WTC11 (cell line): ENCODE measurements around the gene GPR157. TPM values are rescaled to one million over a fixed set of nuclear protein-coding genes. Genes with fewer than 3 reads are reported as not detected.

Experiments
- ATAC-seq: fragments of 200-7000 bp; cut with Tn5 transposase; 2 replicates; pipeline ENCODE4 v1.10.0; 2021; ENCODE audit warnings: mild to moderate bottlenecking, moderate library complexity
- CTCF ChIA-PET: fragments of 300-600 bp; sonication (Branson Sonifier 250); formaldehyde crosslinking; loops from one replicate; lab custom pipeline; 2021; ENCODE audit warnings: antibody characterized with exemption; lab: Charles Lee
- POLR2A ChIA-PET: fragments of 350-600 bp; sonication (Branson Sonifier 250); formaldehyde crosslinking; loops from one replicate; lab custom pipeline; 2021; ENCODE audit warnings: antibody characterized with exemption; lab: Charles Lee
- DNase-seq: peaks from one replicate; pipeline ENCODE4 v3.0.0; 2021; ENCODE audit warnings: low spot score
- H3K27ac Mint-ChIP-seq: 2 replicates; pipeline ENCODE4 v1.8.0; 2021; ENCODE audit warnings: mixed read lengths
- H3K27me3 Mint-ChIP-seq: 2 replicates; pipeline ENCODE4 v1.8.0; 2021; ENCODE audit warnings: low read depth, mild to moderate bottlenecking, moderate library complexity, mixed read lengths
- H3K36me3 Mint-ChIP-seq: 2 replicates; pipeline ENCODE4 v1.8.0; 2021; ENCODE audit warnings: mixed read lengths
- H3K4me1 Mint-ChIP-seq: 2 replicates; pipeline ENCODE4 v1.8.0; 2022; ENCODE audit warnings: mixed read lengths
- H3K4me3 Mint-ChIP-seq: 2 replicates; pipeline ENCODE4 v1.8.0; 2021; ENCODE audit warnings: mild to moderate bottlenecking, moderate library complexity, mixed read lengths
- H3K9me3 Mint-ChIP-seq: 2 replicates; pipeline ENCODE4 v1.8.0; 2021; ENCODE audit warnings: mixed read lengths
- AFF4 ChIP-seq: sonication (generic); formaldehyde crosslinking; IDR thresholded peaks from 2 replicates; pipeline ENCODE4 v1.8.1; 2023; ENCODE audit warnings: mild to moderate bottlenecking, missing genetic modification reagents, borderline replicate concordance
- EMX1 ChIP-seq: fragments of 250-450 bp; sonication (Bioruptor Pico); IDR thresholded peaks from 2 replicates; pipeline ENCODE4 v1.8.0; 2021; ENCODE audit warnings: mild to moderate bottlenecking
- GABPB1 ChIP-seq: sonication (generic); formaldehyde crosslinking; IDR thresholded peaks from 2 replicates; pipeline ENCODE4 v1.8.1; 2023; ENCODE audit warnings: mild to moderate bottlenecking, missing genetic modification reagents
- JUN ChIP-seq: sonication (generic); formaldehyde crosslinking; IDR thresholded peaks from 2 replicates; pipeline ENCODE4 v1.8.0; 2023; ENCODE audit warnings: mild to moderate bottlenecking, missing genetic modification reagents
- KAT7 ChIP-seq: sonication (generic); formaldehyde crosslinking; IDR thresholded peaks from 2 replicates; pipeline ENCODE4 v1.8.1; 2023; ENCODE audit warnings: missing genetic modification reagents, mild to moderate bottlenecking, borderline replicate concordance
- MXD4 ChIP-seq: fragments of 250-450 bp; sonication (Bioruptor Pico); IDR thresholded peaks from 2 replicates; pipeline ENCODE4 v1.8.0; 2021; ENCODE audit warnings: mild to moderate bottlenecking, moderate library complexity, borderline replicate concordance
- NFYB ChIP-seq: sonication (generic); formaldehyde crosslinking; conservative IDR thresholded peaks from 2 replicates; pipeline ENCODE4 v1.8.0; 2022; ENCODE audit warnings: low read depth, missing genetic modification reagents
- PRRX2 ChIP-seq: fragments of 250-450 bp; sonication (Bioruptor Pico); IDR thresholded peaks from 2 replicates; pipeline ENCODE4 v1.8.0; 2021; ENCODE audit warnings: mild to moderate bottlenecking
- RELA ChIP-seq: sonication (generic); formaldehyde crosslinking; IDR thresholded peaks from 2 replicates; pipeline ENCODE4 v1.8.1; 2022; ENCODE audit warnings: missing genetic modification reagents, mild to moderate bottlenecking, borderline replicate concordance
- ZNF317 ChIP-seq: sonication (generic); formaldehyde crosslinking; IDR thresholded peaks from 2 replicates; pipeline ENCODE4 v1.8.1; 2023; ENCODE audit warnings: low read depth, mild to moderate bottlenecking, moderate library complexity, missing genetic modification reagents, borderline replicate concordance
- ZNF416 ChIP-seq: fragments of 250-450 bp; sonication (Bioruptor Pico); IDR thresholded peaks from 2 replicates; pipeline ENCODE4 v1.9.0; 2021; ENCODE audit warnings: mild to moderate bottlenecking, inconsistent platforms
- ZNF425 ChIP-seq: fragments of 250-450 bp; sonication (Bioruptor Pico); conservative IDR thresholded peaks from 2 replicates; pipeline ENCODE4 v1.9.0; 2021; ENCODE audit warnings: mild to moderate bottlenecking
- ZNF671 ChIP-seq: fragments of 250-450 bp; sonication (Bioruptor Pico); IDR thresholded peaks from 2 replicates; pipeline ENCODE4 v1.8.0; 2021; ENCODE audit warnings: mild to moderate bottlenecking
- total RNA-seq: library from RNA; stranded (reverse); gene quantifications from 3 replicates; pipeline ENCODE4 v1.2.3, GENCODE V29; 2021
- TF ChIP-seq, protein P1 (sequence below): sonication (generic); formaldehyde crosslinking; IDR thresholded peaks from 2 replicates; pipeline ENCODE4 v1.8.1; 2023; ENCODE audit warnings: mild to moderate bottlenecking, missing genetic modification reagents
- TF ChIP-seq, protein P2 (sequence below): sonication (generic); formaldehyde crosslinking; IDR thresholded peaks from 2 replicates; pipeline ENCODE4 v1.8.1; 2023; ENCODE audit warnings: mild to moderate bottlenecking, missing genetic modification reagents
- TF ChIP-seq, protein P3 (sequence below): sonication (generic); formaldehyde crosslinking; IDR thresholded peaks from 2 replicates; pipeline ENCODE4 v1.8.0; 2023; ENCODE audit warnings: missing genetic modification reagents

The GPR157 gene
- total RNA-seq, 1 experiment from 2014 or later = 6.0 TPM

- TF ChIP-seq ZNF416 (CRISPR knock-in tag) (no peak), GABPB1 (CRISPR knock-in tag) (no peak), MXD4 (CRISPR knock-in tag) (no peak), KAT7 (CRISPR knock-in tag) (no peak), EMX1 (CRISPR knock-in tag) (no peak)
- Mint-ChIP-seq H3K4me3 (no peak overlapping the region), H3K4me1 (peaks cover 20% of the 10 kb centered on the region), H3K9me3 (peaks cover 24% of the 10 kb centered on the region), H3K27ac (no peak overlapping the region), H3K27me3 (peaks cover 5% of the 10 kb centered on the region), H3K36me3 (peaks cover 17% of the 10 kb centered on the region)
- ATAC-seq = no peak
- ChIA-PET POLR2A (no interaction called here), CTCF (no interaction called here)
- DNase-seq = no peak
Measured at GRCh38 chr1:9084906-9085305, 44.0 kb downstream of the GPR157 start.

DNA sequence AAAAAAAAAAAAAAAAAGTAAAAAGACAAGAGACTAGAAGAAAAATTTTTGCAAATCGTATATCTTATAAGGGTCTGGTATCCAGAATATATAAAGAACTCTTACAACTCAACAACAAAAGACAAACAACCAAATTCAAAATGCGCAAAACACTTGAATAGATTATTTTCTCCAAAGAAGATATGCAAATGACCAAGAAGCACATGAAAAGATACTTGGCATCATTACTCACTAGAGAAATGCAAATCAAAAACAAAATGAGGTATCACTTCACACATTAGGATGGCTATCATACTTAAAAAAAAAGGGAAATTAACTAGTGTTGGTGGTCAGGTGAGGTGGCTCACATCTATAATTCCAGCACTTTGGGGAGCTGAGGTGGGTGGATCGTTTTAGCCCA is 47.4 kb downstream of the GPR157 start:
- H3K4me3 Mint-ChIP-seq = no peak overlapping the region
- H3K9me3 Mint-ChIP-seq = no peaks in the 10 kb centered on the region
- TF ChIP-seq, protein P1, sequence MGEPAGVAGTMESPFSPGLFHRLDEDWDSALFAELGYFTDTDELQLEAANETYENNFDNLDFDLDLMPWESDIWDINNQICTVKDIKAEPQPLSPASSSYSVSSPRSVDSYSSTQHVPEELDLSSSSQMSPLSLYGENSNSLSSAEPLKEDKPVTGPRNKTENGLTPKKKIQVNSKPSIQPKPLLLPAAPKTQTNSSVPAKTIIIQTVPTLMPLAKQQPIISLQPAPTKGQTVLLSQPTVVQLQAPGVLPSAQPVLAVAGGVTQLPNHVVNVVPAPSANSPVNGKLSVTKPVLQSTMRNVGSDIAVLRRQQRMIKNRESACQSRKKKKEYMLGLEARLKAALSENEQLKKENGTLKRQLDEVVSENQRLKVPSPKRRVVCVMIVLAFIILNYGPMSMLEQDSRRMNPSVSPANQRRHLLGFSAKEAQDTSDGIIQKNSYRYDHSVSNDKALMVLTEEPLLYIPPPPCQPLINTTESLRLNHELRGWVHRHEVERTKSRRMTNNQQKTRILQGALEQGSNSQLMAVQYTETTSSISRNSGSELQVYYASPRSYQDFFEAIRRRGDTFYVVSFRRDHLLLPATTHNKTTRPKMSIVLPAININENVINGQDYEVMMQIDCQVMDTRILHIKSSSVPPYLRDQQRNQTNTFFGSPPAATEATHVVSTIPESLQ (CRISPR knock-in tag) = no peak
- TF ChIP-seq ZNF317 (CRISPR knock-in tag) (no peak), AFF4 (no peak), JUN (CRISPR knock-in tag) (no peak), RELA (CRISPR knock-in tag) (no peak), ZNF671 (no peak), NFYB (CRISPR knock-in tag) (no peak), ZNF416 (CRISPR knock-in tag) (no peak), ZNF425 (CRISPR knock-in tag) (no peak), PRRX2 (CRISPR knock-in tag) (no peak)
- TF ChIP-seq, protein P2, sequence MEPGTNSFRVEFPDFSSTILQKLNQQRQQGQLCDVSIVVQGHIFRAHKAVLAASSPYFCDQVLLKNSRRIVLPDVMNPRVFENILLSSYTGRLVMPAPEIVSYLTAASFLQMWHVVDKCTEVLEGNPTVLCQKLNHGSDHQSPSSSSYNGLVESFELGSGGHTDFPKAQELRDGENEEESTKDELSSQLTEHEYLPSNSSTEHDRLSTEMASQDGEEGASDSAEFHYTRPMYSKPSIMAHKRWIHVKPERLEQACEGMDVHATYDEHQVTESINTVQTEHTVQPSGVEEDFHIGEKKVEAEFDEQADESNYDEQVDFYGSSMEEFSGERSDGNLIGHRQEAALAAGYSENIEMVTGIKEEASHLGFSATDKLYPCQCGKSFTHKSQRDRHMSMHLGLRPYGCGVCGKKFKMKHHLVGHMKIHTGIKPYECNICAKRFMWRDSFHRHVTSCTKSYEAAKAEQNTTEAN (CRISPR knock-in tag) = no peak
- TF ChIP-seq, protein P3, sequence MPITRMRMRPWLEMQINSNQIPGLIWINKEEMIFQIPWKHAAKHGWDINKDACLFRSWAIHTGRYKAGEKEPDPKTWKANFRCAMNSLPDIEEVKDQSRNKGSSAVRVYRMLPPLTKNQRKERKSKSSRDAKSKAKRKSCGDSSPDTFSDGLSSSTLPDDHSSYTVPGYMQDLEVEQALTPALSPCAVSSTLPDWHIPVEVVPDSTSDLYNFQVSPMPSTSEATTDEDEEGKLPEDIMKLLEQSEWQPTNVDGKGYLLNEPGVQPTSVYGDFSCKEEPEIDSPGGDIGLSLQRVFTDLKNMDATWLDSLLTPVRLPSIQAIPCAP (CRISPR knock-in tag) = no peak

More for the DNA sequence above, 47.4 kb downstream of the GPR157 start:
- no peak for ATAC-seq
- Mint-ChIP-seq H3K27me3 (no peaks in the 10 kb centered on the region; the same call in 1 of the 2 replicates), H3K36me3 (no peaks in the 10 kb centered on the region), H3K4me1 (peaks cover 20% of the 10 kb centered on the region), H3K27ac (no peak overlapping the region)
- CTCF ChIA-PET = interaction anchor here (0.6 to 1.8 kb wide), 6 partner anchors 20 to 119 kb away, joined by 3 to 7 read pairs (median 4); no protein-coding TSS in a partner anchor
- POLR2A ChIA-PET = interaction anchor here (0.7 kb wide), 1 partner anchor 129 kb away, joined by 3 read pairs; no protein-coding TSS in a partner anchor
- DNase-seq = no peak
